Transverse colon (tissue), 4 donors: Measurements from ENCODE around the gene MECR. TPM values are rescaled to one million over a fixed set of nuclear protein-coding genes. Genes with fewer than 3 reads are reported as not detected.

Experiments used
- DNase-seq: peaks from one replicate; pipeline ENCODE4 v3.0.0-alpha.2; 2019
- H3K27ac ChIP-seq, 4 donors: fragments of 200-600 bp; sonication (generic); 2 replicates each; pipeline ENCODE4 v1.5.1; 2016 to 2018; ENCODE audit warnings: inconsistent platforms in 4 of 4
- H3K27me3 ChIP-seq: fragments of 200-600 bp; sonication (generic); 2 replicates; pipeline ENCODE4 v1.5.1; 2017; ENCODE audit warnings: inconsistent platforms
- H3K36me3 ChIP-seq, 4 donors: fragments of 200-600 bp; sonication (generic); 2 replicates each; pipeline ENCODE4 v1.5.1; 2017 to 2019; ENCODE audit warnings: inconsistent platforms in 4 of 4
- H3K4me1 ChIP-seq, 4 donors: fragments of 200-600 bp; sonication (generic); 2 replicates each; pipeline ENCODE4 v1.5.1; 2017 to 2020; ENCODE audit warnings: inconsistent platforms in 4 of 4
- H3K4me3 ChIP-seq, 4 donors: fragments of 200-600 bp; sonication (generic); 1 replicate in 1 of 4; 2 replicates in 3 of 4; pipeline versions ENCODE4 v1.5.1 to v1.6.1; 2017 to 2019; ENCODE audit warnings: inconsistent platforms in 4 of 4
- H3K9me3 ChIP-seq, 2 donors: fragments of 200-600 bp; sonication (generic); 2 replicates each; pipeline ENCODE4 v1.5.1; 2017 to 2019; ENCODE audit warnings: inconsistent platforms in 2 of 2
- EP300 ChIP-seq: sonication (generic); formaldehyde crosslinking; IDR thresholded peaks from one replicate; pipeline ENCODE4 v1.6.1; 2017; ENCODE audit warnings: antibody characterized with exemption, low read depth
- POLR2A ChIP-seq: fragments of 450-650 bp; IDR thresholded peaks from one replicate; pipeline ENCODE4 v1.6.1; 2016; ENCODE audit warnings: antibody characterized with exemption, mild to moderate bottlenecking, moderate library complexity
- POLR2AphosphoS5 ChIP-seq, 3 donors: sonication (generic); formaldehyde crosslinking; IDR thresholded peaks; one replicate each; pipeline ENCODE4 v1.6.1; 2016; ENCODE audit warnings: antibody characterized with exemption in 3 of 3
- WGBS, 2 donors: methylation state at CpG; one replicate each; pipeline ENCODE4 v1.1.5; 2018; ENCODE audit warnings: low coverage in 1 of 2; 5-methylcytosine and 5-hydroxymethylcytosine counted together
- in situ Hi-C, 4 donors: fragments of 200-750 bp; cut with MboI; loops; one replicate each; pipeline versions ENCODE4 v1.15.0 to v1.15.1; 2017; ENCODE audit warnings: low sequenced_read_pairs in 3 of 4, low pct_ligation_motif_present in 1 of 4, low pct_unique_long_range_greater_than_20kb in 1 of 4
- intact Hi-C: fragments of 100-400 bp; cut with DNase I; formaldehyde crosslinking; loops from one replicate; pipeline ENCODE4 v1.15.1; 2023; ENCODE audit warnings: low total_unique reads
- total RNA-seq, 4 donors: library from RNA; depleted of rRNA; stranded (reverse); fragments of >200 nt; gene quantifications; one replicate each; pipeline ENCODE4 v1.1.0, GENCODE V29; 2016
- TF ChIP-seq, protein P1 (sequence below), 5 experiments: fragments of 200-600 bp in 3 of 5; fragments of 450-650 bp in 2 of 5; sonication (generic) in 3 of 5; IDR thresholded peaks; 1 replicate in 2 of 5; 2 replicates in 3 of 5; pipeline ENCODE4 v1.5.1; 2016 to 2017; ENCODE audit warnings: antibody characterized with exemption in 5 of 5, inconsistent platforms in 3 of 5, mild to moderate bottlenecking in 2 of 5, moderate library complexity in 1 of 5

The MECR gene
- total RNA-seq, 4 donors from 2014 or later = 5.2 to 16.0 (median 12.2) TPM; not detected in 1

DNA sequence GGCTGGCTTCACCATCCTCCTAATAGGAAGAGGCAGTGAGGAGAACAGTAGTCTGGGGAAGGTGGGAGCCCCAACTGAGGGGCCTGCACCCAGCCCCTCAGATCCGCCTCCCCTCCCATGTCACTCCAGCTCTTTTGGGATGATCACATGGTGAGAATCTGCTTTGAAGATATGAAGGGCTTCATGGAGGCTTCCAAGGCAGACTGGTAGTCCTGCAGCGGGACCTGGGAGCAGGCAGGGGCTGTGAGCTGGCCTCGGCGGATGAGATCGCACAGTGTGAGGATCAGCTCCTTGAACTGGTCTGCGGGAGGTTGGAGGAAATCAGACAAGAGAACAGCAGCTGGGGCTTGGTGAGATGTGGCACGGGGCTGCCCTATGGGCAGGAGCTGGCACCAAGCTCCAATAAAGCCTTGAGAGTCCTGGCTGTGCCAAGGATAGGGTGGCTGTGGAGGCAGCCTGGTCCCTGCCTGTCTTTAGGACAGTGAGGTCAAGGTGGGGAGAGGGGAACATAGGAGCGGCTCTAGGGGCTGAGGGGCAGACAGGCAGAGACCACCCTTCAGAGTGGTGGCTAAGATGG is 36.8 kb downstream of the MECR start:
- Histone ChIP-seq H3K27ac (no peak overlapping the region), H3K9me3 (no peaks in the 10 kb centered on the region), H3K27me3 (no peaks in the 10 kb centered on the region), H3K36me3 (peaks cover 0 to 2% (median 0%) of the 10 kb centered on the region in 4 donors), H3K4me1 (peaks cover 0 to 4% (median 0%) of the 10 kb centered on the region in 4 donors), H3K4me3 (no peak overlapping the region)
- TF ChIP-seq POLR2A (no peak), EP300 (no peak), POLR2AphosphoS5 (IDR thresholded peaks at IDR 0.05) (no peak)
- TF ChIP-seq, protein P1, sequence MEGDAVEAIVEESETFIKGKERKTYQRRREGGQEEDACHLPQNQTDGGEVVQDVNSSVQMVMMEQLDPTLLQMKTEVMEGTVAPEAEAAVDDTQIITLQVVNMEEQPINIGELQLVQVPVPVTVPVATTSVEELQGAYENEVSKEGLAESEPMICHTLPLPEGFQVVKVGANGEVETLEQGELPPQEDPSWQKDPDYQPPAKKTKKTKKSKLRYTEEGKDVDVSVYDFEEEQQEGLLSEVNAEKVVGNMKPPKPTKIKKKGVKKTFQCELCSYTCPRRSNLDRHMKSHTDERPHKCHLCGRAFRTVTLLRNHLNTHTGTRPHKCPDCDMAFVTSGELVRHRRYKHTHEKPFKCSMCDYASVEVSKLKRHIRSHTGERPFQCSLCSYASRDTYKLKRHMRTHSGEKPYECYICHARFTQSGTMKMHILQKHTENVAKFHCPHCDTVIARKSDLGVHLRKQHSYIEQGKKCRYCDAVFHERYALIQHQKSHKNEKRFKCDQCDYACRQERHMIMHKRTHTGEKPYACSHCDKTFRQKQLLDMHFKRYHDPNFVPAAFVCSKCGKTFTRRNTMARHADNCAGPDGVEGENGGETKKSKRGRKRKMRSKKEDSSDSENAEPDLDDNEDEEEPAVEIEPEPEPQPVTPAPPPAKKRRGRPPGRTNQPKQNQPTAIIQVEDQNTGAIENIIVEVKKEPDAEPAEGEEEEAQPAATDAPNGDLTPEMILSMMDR (IDR thresholded peaks at IDR 0.05) = no peak
- no peak for DNase-seq
- in situ Hi-C loops = loop anchor here in 3 of 4 donors (10.0 kb wide), 4 partner anchors 79 to 309 kb away; no protein-coding TSS in a partner anchor
- 97% methylated on average over 8 of the region's 8 CpGs; no CpG with 5 or more reads in 1 of the 2 donors for WGBS, 2 donors
- intact Hi-C loops = no loop called here

DNA sequence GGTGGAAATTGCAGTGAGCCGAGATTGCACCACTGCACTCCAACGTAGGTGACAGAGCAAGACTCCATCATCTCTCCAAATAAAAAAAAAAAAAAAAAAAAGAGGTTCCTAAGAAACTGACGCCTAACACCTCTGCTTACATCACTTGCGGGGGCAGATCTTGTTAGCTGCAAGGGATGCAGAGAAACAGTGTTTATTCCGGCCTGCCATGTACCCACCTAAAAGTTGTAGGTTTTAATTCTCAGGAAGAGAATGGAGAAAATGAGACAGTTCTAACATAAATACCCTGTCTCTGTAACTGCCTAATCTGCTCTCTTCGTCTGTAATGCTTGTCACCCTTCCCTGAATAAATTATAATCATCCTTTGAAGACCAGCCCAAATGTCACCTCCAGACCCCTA is 40.0 kb downstream of the MECR start:
- H3K4me1 ChIP-seq = no peaks in the 10 kb centered on the region
- intact Hi-C loops = no loop called here
- in situ Hi-C loops = loop anchor here in 3 of 4 donors (10.0 kb wide), 4 partner anchors 76 to 306 kb away; no protein-coding TSS in a partner anchor
- no peaks in the 10 kb centered on the region for H3K27me3 ChIP-seq
- TF ChIP-seq POLR2A (no peak), POLR2AphosphoS5 (IDR thresholded peaks at IDR 0.05) (no peak), EP300 (no peak)
- TF ChIP-seq, protein P1 (IDR thresholded peaks at IDR 0.05) = no peak
- no peak overlapping the region for H3K27ac ChIP-seq
- no peak overlapping the region for H3K4me3 ChIP-seq
- WGBS, 2 donors = 63 to 95% methylated on average over 4 to 6 of the region's 6 CpGs
- no peak for DNase-seq
- H3K36me3 ChIP-seq = no peaks in the 10 kb centered on the region
- no peaks in the 10 kb centered on the region for H3K9me3 ChIP-seq

DNA sequence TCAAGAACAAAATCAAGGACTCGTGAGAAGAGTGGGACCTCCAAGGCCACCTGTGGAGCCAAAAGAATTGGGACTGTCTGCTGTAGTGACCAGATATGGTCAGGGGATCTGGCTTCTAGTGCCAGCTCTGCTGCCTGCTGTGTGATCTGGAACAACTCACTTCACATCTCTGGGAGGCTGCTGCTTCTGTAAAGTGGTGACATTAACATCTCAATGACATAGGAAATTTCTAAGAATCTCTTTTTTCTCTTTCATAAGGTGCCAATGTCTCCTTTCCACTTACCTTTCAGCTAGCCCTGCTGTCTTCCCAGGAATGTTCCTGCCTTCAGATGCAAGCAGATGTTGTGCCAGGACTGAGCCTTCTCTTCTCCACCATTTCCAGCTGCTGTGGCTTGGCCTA is 44.0 kb downstream of the MECR start:
- no peak for DNase-seq
- no peaks in the 10 kb centered on the region for H3K9me3 ChIP-seq
- in situ Hi-C loops (no loop called here), intact Hi-C loops (no loop called here)
- TF ChIP-seq POLR2A (no peak), EP300 (no peak)
- TF ChIP-seq, protein P1 (IDR thresholded peaks at IDR 0.05) = no peak
- H3K4me1 ChIP-seq = peaks cover 3 to 14% (median 7%) of the 10 kb centered on the region in 4 donors
- WGBS, 2 donors = 94 to 100% methylated on average over 1 of the region's 1 CpG
- H3K4me3 ChIP-seq = no peak overlapping the region
- H3K36me3 ChIP-seq = no peaks in the 10 kb centered on the region
- no peak overlapping the region for H3K27ac ChIP-seq
- H3K27me3 ChIP-seq = no peaks in the 10 kb centered on the region

DNA sequence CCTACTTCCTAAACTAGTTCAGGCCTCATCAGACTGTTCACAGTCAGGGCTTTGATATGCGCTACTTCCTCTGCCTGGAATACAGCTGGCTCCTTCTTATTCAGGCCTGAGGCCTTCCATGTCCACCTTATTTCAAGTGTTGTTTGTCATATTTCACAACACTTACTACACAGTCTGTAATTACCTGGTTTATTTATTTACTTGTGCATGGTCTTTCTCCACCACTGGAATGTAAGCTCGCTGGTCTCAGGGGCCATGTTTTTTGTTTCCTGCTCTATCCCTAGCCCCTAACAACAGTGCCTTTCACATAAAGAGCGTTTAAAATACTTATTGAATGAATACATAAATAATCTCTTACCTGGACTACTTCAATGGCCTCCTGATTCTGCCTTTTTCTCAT is 44.5 kb downstream of the MECR start:
- Histone ChIP-seq H3K27ac (no peak overlapping the region), H3K27me3 (no peaks in the 10 kb centered on the region), H3K4me1 (peaks cover 3 to 14% (median 7%) of the 10 kb centered on the region in 4 donors), H3K9me3 (no peaks in the 10 kb centered on the region), H3K4me3 (no peak overlapping the region), H3K36me3 (no peaks in the 10 kb centered on the region)
- no peak for DNase-seq
- TF ChIP-seq POLR2A = no peak
- no peak for TF ChIP-seq POLR2AphosphoS5 (IDR thresholded peaks at IDR 0.05)
- TF ChIP-seq EP300 = no peak
- TF ChIP-seq, protein P1 (IDR thresholded peaks at IDR 0.05) = no peak
- in situ Hi-C loops (no loop called here), intact Hi-C loops (no loop called here)
- WGBS, 2 donors = 64 to 86% methylated on average over 2 to 3 of the region's 3 CpGs
